HepG2 (cell line): ENCODE results near the gene CDAN1. TPM values are rescaled to one million over a fixed set of nuclear protein-coding genes. Genes with fewer than 3 reads are reported as not detected.

ENCODE experiments used
- ATAC-seq: fragments of 200-7000 bp; cut with Tn5 transposase; 3 replicates; pipeline ENCODE4 v1.9.1; 2020; ENCODE audit warnings: mild to moderate bottlenecking, moderate library complexity
- BruUV-seq: library from RNA; stranded (reverse); fragments of 400-500 nt; replicated peaks from 2 replicates; lab custom pipeline; 2021; lab: Mats Ljungman, UMichigan
- CTCF ChIA-PET: fragments of 300-600 bp; formaldehyde crosslinking; extraction: SDS; loops from one replicate; lab custom pipeline; 2021; ENCODE audit warnings: low total read pairs, inconsistent platforms, low intra/inter-chr PET ratio; lab: Yijun Ruan, JAX
- POLR2A ChIA-PET: fragments of 350-600 bp; sonication (Branson Sonifier 250); formaldehyde crosslinking; loops from one replicate; lab custom pipeline; 2020; ENCODE audit warnings: antibody characterized with exemption, inconsistent platforms; lab: Yijun Ruan, JAX
- DNase-seq: peaks from one replicate; pipeline ENCODE4 v3.0.0-alpha.2; 2015; ENCODE audit warnings: low spot score
- FAIRE-seq: peaks from 3 replicates; lab custom pipeline; 2011; peaks lifted over from hg19 to GRCh38; lab: Jason Lieb, UNC
- H2AFZ ChIP-seq: one replicate; pipeline ENCODE4 v1.6.1; 2011; ENCODE audit warnings: low read length, inconsistent platforms
- H3K27ac ChIP-seq: fragments of 300-600 bp; 3 replicates; pipeline ENCODE4 v1.8.0; 2011; ENCODE audit warnings: mixed run types, mild to moderate bottlenecking, mixed read lengths, low read length, inconsistent platforms; ENCODE audit not compliant: insufficient read depth; ENCODE audit errors: extremely low read length
- H3K27me3 ChIP-seq, 2 experiments: fragments of 200-600 bp in 1 of 2; 2 replicates in 1 of 2; 3 replicates in 1 of 2; pipeline versions ENCODE4 v1.6.0 to v1.8.0; 2011; ENCODE audit warnings: low read length in 2 of 2, mild to moderate bottlenecking in 2 of 2, moderate library complexity in 2 of 2, inconsistent platforms in 1 of 2; ENCODE audit not compliant: insufficient read depth in 2 of 2, control insufficient read depth in 1 of 2
- H3K36me3 ChIP-seq, 2 experiments: fragments of 200-600 bp in 1 of 2; replicated peaks in 1 of 2; 2 replicates in 1 of 2; 3 replicates in 1 of 2; pipeline versions ENCODE4 v1.5.1 to v1.8.0; 2011; ENCODE audit warnings: low read length in 2 of 2, inconsistent platforms in 1 of 2; ENCODE audit not compliant: insufficient read depth in 2 of 2, control insufficient read depth in 1 of 2
- H3K4me1 ChIP-seq: 2 replicates; pipeline ENCODE4 v1.5.1; 2012; ENCODE audit warnings: low read length, inconsistent platforms; ENCODE audit not compliant: insufficient read depth
- H3K4me2 ChIP-seq: 2 replicates; pipeline ENCODE4 v1.6.0; 2011; ENCODE audit warnings: low read depth, low read length, inconsistent platforms
- H3K4me3 ChIP-seq, 3 experiments: fragments of 200-600 bp in 1 of 3; sonication (generic), shearing (Covaris generic) in 1 of 3; replicated peaks in 1 of 3; 2 replicates each; pipeline ENCODE4 v1.5.1; 2011 to 2016; ENCODE audit warnings: low read length in 3 of 3, inconsistent platforms in 2 of 3, low read depth in 2 of 3, mild to moderate bottlenecking in 2 of 3, control low read depth in 1 of 3, mixed read lengths in 1 of 3; ENCODE audit not compliant: insufficient read depth in 1 of 3
- H3K79me2 ChIP-seq: one replicate; pipeline ENCODE4 v1.6.1; 2011; ENCODE audit warnings: low read length, inconsistent platforms; ENCODE audit not compliant: insufficient read depth
- H3K9ac ChIP-seq: 2 replicates; pipeline ENCODE4 v1.6.0; 2011; ENCODE audit warnings: mild to moderate bottlenecking, low read depth, low read length, inconsistent platforms; ENCODE audit not compliant: insufficient read depth
- H3K9me3 ChIP-seq: 2 replicates; pipeline ENCODE4 v1.5.1; 2012; ENCODE audit warnings: mild to moderate bottlenecking, low read length
- H4K20me1 ChIP-seq: 2 replicates; pipeline ENCODE4 v1.6.0; 2011; ENCODE audit warnings: inconsistent platforms, mild to moderate bottlenecking, low read length, moderate library complexity; ENCODE audit not compliant: insufficient read depth
- MAFF ChIP-seq: IDR thresholded peaks from 2 replicates; pipeline ENCODE4 v1.6.1; 2011; ENCODE audit warnings: low read depth, low read length, improper control_type of control experiment
- MAFK ChIP-seq, 2 experiments: IDR thresholded peaks in 1 of 2; conservative IDR thresholded peaks in 1 of 2; 2 replicates each; pipeline ENCODE4 v1.6.1; 2011; ENCODE audit warnings: improper control_type of control experiment in 2 of 2, low read length in 2 of 2
- SMARCE1 ChIP-seq: fragments of 450-650 bp; IDR thresholded peaks from 2 replicates; pipeline ENCODE4 v1.6.1; 2017; ENCODE audit warnings: borderline replicate concordance
- ZBTB8A ChIP-seq: sonication (generic); formaldehyde crosslinking; IDR thresholded peaks from 2 replicates; pipeline ENCODE4 v1.4.0; 2020; ENCODE audit warnings: mild to moderate bottlenecking, low read depth, missing genetic modification reagents, borderline replicate concordance
- ZNF205 ChIP-seq: IDR thresholded peaks from 2 replicates; pipeline ENCODE4 v1.6.1; 2018; ENCODE audit warnings: missing biosample characterization, missing genetic modification reagents
- ZNF264 ChIP-seq: sonication (generic); formaldehyde crosslinking; IDR thresholded peaks from 2 replicates; pipeline ENCODE4 v1.4.0; 2020; ENCODE audit warnings: missing genetic modification reagents
- WGBS: methylation state at CpG from one replicate; pipeline ENCODE4 v1.1.6; 2017; ENCODE audit warnings: low lambda C conversion rate; 5-methylcytosine and 5-hydroxymethylcytosine counted together
- in situ Hi-C: cut with HindIII; loops from 2 replicates; pipeline ENCODE4 v1.10.0; 2017; ENCODE audit warnings: low pct_unique_long_range_greater_than_20kb; ENCODE audit not compliant: extremely low pct_ligation_motif_present
- intact Hi-C: fragments of 100-400 bp; cut with micrococcal nuclease; formaldehyde crosslinking; loops from one replicate; pipeline ENCODE4 v1.10.0; 2022; ENCODE audit not compliant: unreplicated experiment
- polyA plus RNA-seq, 8 experiments: library from polyadenylated mRNA; depleted of rRNA in 3 of 8; stranded (reverse) in 7 of 8; unstranded in 1 of 8; fragments of >200 nt; fragmentation: Illumina TruSeq in 4 of 8; extraction: Trizol in 4 of 8; gene quantifications; 2 replicates each; pipeline versions ENCODE4 v1.2.1 to v1.2.3, GENCODE V29; 2011 to 2016; ENCODE audit warnings: low read depth in 4 of 8, missing spikeins in 1 of 8, mixed read lengths in 1 of 8; ENCODE audit not compliant: insufficient read depth in 1 of 8
- total RNA-seq, 5 experiments: library from RNA; depleted of rRNA; stranded (reverse); fragments of >200 nt; fragmentation: Illumina TruSeq; extraction: Trizol; gene quantifications; 2 replicates each; pipeline ENCODE4 v1.2.3, GENCODE V29; 2016; ENCODE audit warnings: low read depth in 1 of 5
- TF ChIP-seq, protein P1 (sequence below): sonication (generic); formaldehyde crosslinking; IDR thresholded peaks from 2 replicates; pipeline ENCODE4 v1.4.0; 2020; ENCODE audit warnings: missing genetic modification reagents
- TF ChIP-seq, protein P2 (sequence below): sonication (generic); formaldehyde crosslinking; IDR thresholded peaks from 2 replicates; pipeline ENCODE4 v1.5.1; 2020; ENCODE audit warnings: mild to moderate bottlenecking, missing genetic modification reagents, moderate library complexity

CDAN1 gene
- total and polyA plus RNA-seq, 2 of the 13 experiments (the other 11 are each of a cell fraction or from before 2014, with no cell fraction given): 5.0 to 16.1 TPM

DNA sequence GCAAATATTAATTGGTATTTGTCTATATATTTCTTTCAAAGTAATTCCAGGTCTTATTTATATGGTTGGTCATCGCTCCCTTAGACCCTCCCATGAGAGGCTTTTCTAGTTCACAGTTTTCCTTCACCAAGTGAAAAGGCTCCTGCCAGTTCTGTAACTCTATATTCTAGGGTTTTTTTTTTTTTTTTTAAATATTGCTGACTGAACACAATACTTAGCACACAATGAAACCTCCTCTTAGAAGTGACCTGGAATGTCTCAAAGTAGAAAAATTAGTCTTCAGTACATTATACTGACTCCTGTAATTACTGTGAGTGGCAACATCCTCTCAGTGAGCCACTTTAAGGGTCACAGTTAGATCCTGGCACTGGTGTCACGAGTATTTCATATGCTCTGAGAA, 48.6 kb upstream of the CDAN1 start:
- Histone ChIP-seq H2AFZ (no peak overlapping the region), H3K9ac (no peak overlapping the region), H3K79me2 (no peaks in the 10 kb centered on the region), H3K36me3 (peaks cover 0 to 5% of the 10 kb centered on the region in 2 experiments; a peak in 1 of 5 replicates), H4K20me1 (no peaks in the 10 kb centered on the region), H3K4me1 (no peaks in the 10 kb centered on the region), H3K27me3 (no peaks in the 10 kb centered on the region), H3K4me3 (no peak overlapping the region), H3K4me2 (no peak overlapping the region), H3K27ac (no peak overlapping the region), H3K9me3 (no peaks in the 10 kb centered on the region)
- 96% methylated on average over 2 of the region's 2 CpGs for WGBS
- DNase-seq (no peak), ATAC-seq (no peak), FAIRE-seq (no peak)
- intact Hi-C loops (no loop called here), in situ Hi-C loops (no loop called here)
- ChIA-PET CTCF (no interaction called here), POLR2A (no interaction called here)
- TF ChIP-seq MAFK (conservative IDR thresholded peaks at IDR 0.05 in 1 of 2, IDR thresholded peaks at IDR 0.05 in 1 of 2; ENCODE audit: low read length in 2 of 2): peak; percentile 67 to 73
- TF ChIP-seq ZBTB8A (CRISPR knock-in tag): no peak
- TF ChIP-seq, protein P1, sequence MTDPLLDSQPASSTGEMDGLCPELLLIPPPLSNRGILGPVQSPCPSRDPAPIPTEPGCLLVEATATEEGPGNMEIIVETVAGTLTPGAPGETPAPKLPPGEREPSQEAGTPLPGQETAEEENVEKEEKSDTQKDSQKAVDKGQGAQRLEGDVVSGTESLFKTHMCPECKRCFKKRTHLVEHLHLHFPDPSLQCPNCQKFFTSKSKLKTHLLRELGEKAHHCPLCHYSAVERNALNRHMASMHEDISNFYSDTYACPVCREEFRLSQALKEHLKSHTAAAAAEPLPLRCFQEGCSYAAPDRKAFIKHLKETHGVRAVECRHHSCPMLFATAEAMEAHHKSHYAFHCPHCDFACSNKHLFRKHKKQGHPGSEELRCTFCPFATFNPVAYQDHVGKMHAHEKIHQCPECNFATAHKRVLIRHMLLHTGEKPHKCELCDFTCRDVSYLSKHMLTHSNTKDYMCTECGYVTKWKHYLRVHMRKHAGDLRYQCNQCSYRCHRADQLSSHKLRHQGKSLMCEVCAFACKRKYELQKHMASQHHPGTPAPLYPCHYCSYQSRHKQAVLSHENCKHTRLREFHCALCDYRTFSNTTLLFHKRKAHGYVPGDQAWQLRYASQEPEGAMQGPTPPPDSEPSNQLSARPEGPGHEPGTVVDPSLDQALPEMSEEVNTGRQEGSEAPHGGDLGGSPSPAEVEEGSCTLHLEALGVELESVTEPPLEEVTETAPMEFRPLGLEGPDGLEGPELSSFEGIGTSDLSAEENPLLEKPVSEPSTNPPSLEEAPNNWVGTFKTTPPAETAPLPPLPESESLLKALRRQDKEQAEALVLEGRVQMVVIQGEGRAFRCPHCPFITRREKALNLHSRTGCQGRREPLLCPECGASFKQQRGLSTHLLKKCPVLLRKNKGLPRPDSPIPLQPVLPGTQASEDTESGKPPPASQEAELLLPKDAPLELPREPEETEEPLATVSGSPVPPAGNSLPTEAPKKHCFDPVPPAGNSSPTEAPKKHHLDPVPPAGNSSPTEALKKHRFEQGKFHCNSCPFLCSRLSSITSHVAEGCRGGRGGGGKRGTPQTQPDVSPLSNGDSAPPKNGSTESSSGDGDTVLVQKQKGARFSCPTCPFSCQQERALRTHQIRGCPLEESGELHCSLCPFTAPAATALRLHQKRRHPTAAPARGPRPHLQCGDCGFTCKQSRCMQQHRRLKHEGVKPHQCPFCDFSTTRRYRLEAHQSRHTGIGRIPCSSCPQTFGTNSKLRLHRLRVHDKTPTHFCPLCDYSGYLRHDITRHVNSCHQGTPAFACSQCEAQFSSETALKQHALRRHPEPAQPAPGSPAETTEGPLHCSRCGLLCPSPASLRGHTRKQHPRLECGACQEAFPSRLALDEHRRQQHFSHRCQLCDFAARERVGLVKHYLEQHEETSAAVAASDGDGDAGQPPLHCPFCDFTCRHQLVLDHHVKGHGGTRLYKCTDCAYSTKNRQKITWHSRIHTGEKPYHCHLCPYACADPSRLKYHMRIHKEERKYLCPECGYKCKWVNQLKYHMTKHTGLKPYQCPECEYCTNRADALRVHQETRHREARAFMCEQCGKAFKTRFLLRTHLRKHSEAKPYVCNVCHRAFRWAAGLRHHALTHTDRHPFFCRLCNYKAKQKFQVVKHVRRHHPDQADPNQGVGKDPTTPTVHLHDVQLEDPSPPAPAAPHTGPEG (CRISPR knock-in tag): no peak
- TF ChIP-seq, protein P2, sequence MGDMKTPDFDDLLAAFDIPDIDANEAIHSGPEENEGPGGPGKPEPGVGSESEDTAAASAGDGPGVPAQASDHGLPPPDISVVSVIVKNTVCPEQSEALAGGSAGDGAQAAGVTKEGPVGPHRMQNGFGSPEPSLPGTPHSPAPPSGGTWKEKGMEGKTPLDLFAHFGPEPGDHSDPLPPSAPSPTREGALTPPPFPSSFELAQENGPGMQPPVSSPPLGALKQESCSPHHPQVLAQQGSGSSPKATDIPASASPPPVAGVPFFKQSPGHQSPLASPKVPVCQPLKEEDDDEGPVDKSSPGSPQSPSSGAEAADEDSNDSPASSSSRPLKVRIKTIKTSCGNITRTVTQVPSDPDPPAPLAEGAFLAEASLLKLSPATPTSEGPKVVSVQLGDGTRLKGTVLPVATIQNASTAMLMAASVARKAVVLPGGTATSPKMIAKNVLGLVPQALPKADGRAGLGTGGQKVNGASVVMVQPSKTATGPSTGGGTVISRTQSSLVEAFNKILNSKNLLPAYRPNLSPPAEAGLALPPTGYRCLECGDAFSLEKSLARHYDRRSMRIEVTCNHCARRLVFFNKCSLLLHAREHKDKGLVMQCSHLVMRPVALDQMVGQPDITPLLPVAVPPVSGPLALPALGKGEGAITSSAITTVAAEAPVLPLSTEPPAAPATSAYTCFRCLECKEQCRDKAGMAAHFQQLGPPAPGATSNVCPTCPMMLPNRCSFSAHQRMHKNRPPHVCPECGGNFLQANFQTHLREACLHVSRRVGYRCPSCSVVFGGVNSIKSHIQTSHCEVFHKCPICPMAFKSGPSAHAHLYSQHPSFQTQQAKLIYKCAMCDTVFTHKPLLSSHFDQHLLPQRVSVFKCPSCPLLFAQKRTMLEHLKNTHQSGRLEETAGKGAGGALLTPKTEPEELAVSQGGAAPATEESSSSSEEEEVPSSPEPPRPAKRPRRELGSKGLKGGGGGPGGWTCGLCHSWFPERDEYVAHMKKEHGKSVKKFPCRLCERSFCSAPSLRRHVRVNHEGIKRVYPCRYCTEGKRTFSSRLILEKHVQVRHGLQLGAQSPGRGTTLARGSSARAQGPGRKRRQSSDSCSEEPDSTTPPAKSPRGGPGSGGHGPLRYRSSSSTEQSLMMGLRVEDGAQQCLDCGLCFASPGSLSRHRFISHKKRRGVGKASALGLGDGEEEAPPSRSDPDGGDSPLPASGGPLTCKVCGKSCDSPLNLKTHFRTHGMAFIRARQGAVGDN: no peak
- TF ChIP-seq MAFF: peak; percentile 64
- TF ChIP-seq ZNF205: no peak
- TF ChIP-seq SMARCE1: no peak
- no peak for TF ChIP-seq ZNF264 (CRISPR knock-in tag)
- BruUV-seq: no TSS peak
